Vagina (tissue), 2 donors: ENCODE measurements around the gene FASTK. TPM values are rescaled to one million over a fixed set of nuclear protein-coding genes. Genes with fewer than 3 reads are reported as not detected.

Source experiments
- DNase-seq, 2 donors: peaks; one replicate each; pipeline ENCODE4 v3.0.0-alpha.2; 2017; ENCODE audit errors: extremely low spot score in 2 of 2
- H3K27ac ChIP-seq: fragments of 200-600 bp; sonication (generic); one replicate; pipeline ENCODE4 v1.5.1; 2019
- H3K27me3 ChIP-seq: fragments of 200-600 bp; sonication (generic); one replicate; pipeline ENCODE4 v1.5.1; 2019
- H3K36me3 ChIP-seq, 2 donors: fragments of 200-600 bp; sonication (generic); one replicate each; pipeline ENCODE4 v1.5.1; 2017 to 2019
- H3K4me1 ChIP-seq: fragments of 200-600 bp; sonication (generic); one replicate; pipeline ENCODE4 v1.5.1; 2019
- H3K4me3 ChIP-seq, 2 donors: fragments of 200-600 bp; sonication (generic); 1 replicate in 1 of 2; 2 replicates in 1 of 2; pipeline ENCODE4 v1.5.1; 2016 to 2019
- H3K9me3 ChIP-seq: fragments of 200-600 bp; sonication (generic); one replicate; pipeline ENCODE4 v1.5.1; 2019
- POLR2A ChIP-seq, 2 donors: fragments of 450-650 bp; IDR thresholded peaks; one replicate each; pipeline ENCODE4 v1.6.1; 2017; ENCODE audit warnings: antibody characterized with exemption in 2 of 2, mild to moderate bottlenecking in 2 of 2, moderate library complexity in 2 of 2
- POLR2AphosphoS5 ChIP-seq, 2 donors: sonication (generic); formaldehyde crosslinking; IDR thresholded peaks; one replicate each; pipeline ENCODE4 v1.9.0; 2017; ENCODE audit warnings: antibody characterized with exemption in 2 of 2, mild to moderate bottlenecking in 2 of 2, low read depth in 1 of 2; ENCODE audit not compliant: insufficient read depth in 1 of 2
- intact Hi-C: fragments of 100-400 bp; cut with DNase I; formaldehyde crosslinking; loops from one replicate; pipeline ENCODE4 v1.15.1; 2023
- total RNA-seq: library from RNA; depleted of rRNA; stranded (reverse); fragments of >200 nt; gene quantifications from one replicate; pipeline ENCODE4 v1.2.3, GENCODE V29; 2016
- TF ChIP-seq, protein P1 (sequence below), 3 experiments: fragments of 450-650 bp in 2 of 3; fragments of 200-600 bp in 1 of 3; sonication (generic) in 1 of 3; IDR thresholded peaks; one replicate each; pipeline ENCODE4 v1.5.1; 2017 to 2019; ENCODE audit warnings: antibody characterized with exemption in 3 of 3, mild to moderate bottlenecking in 2 of 3, moderate library complexity in 2 of 3

Gene FASTK
- total RNA-seq, 1 donor from 2014 or later = 60.2 TPM

DNA sequence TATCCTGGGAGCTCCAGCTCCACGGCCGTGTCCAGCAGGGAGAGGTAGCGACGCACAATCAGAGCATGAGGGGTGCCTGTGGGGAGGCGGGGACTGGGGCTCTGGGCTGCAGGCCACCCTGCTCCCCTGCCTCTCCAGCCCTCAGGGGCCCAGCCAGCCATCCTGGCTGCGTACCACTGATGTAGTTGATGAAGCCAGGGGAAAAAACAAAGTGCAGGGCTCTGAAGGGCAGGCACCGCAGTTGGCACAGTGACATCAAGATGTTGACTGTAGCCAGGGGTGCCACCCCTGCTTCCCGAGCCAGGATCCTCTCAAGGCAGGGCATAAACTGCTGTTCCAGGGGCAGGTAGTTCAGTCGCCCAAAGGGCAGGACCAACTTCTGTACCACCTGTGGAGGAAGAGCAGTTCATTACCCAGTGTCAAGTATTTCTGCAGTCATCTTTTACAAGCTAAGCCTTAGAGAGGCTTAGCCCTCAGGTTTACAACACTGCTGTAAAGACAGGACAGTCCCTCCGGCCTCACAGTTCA lies 2.8 kb downstream of the FASTK start:
- no peak overlapping the region for H3K4me3 ChIP-seq
- DNase-seq = no peak
- H3K27ac ChIP-seq = peak overlapping the region; percentile 14
- no peak for TF ChIP-seq POLR2AphosphoS5 (IDR thresholded peaks at IDR 0.05; ENCODE audit: insufficient read depth in 1 of 2, low read depth in 1 of 2)
- no peak for TF ChIP-seq POLR2A (IDR thresholded peaks at IDR 0.05)
- TF ChIP-seq, protein P1, sequence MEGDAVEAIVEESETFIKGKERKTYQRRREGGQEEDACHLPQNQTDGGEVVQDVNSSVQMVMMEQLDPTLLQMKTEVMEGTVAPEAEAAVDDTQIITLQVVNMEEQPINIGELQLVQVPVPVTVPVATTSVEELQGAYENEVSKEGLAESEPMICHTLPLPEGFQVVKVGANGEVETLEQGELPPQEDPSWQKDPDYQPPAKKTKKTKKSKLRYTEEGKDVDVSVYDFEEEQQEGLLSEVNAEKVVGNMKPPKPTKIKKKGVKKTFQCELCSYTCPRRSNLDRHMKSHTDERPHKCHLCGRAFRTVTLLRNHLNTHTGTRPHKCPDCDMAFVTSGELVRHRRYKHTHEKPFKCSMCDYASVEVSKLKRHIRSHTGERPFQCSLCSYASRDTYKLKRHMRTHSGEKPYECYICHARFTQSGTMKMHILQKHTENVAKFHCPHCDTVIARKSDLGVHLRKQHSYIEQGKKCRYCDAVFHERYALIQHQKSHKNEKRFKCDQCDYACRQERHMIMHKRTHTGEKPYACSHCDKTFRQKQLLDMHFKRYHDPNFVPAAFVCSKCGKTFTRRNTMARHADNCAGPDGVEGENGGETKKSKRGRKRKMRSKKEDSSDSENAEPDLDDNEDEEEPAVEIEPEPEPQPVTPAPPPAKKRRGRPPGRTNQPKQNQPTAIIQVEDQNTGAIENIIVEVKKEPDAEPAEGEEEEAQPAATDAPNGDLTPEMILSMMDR (IDR thresholded peaks at IDR 0.05) = no peak
- H3K36me3 ChIP-seq = peaks cover 0 to 37% of the 10 kb centered on the region in 2 donors
- intact Hi-C loops = no loop called here
- H3K4me1 ChIP-seq = peaks cover 47% of the 10 kb centered on the region
- no peaks in the 10 kb centered on the region for H3K9me3 ChIP-seq
- H3K27me3 ChIP-seq = no peaks in the 10 kb centered on the region

DNA sequence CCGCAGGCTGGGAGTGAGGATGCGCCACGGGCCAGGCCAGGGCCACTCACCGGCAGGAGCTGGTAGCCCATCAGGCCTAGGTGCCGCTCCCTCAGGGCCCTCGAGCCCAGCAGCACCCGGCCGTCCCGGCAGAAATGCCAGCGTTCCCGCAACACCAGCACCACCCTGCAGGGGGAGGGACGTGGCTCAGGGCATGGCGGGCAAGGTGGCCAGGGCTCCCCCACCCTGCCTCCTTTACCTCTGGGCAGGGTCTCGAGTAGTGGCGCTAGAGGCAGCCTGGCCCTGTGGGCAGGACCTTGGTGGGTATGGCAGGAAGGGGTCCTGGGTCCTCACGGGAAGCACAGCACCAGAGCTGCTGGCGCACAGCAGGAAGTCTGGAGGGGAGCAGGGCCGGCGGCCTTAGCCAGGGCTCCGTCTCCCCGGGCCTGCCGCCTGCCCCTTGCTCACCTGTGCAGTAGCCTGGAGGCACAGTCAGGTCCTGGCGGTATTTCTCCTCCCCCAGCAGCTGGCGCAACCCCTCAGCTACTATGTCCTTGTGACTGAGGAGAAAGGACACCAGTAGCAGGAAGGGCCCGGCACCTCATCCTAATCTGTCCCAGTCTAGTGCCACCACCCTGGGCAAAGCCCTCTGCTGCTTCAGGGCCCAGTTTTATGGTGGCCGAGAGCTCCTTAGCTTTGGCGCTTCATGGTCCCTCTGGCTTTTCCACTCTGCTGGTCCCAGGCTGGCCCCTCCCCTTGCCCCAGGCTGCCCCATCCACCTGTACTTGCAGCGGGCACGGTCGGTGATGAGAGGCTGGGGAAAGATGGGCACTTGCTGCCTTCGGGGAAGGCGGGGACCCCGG lies 3.5 kb downstream of the FASTK start:
- Histone ChIP-seq H3K9me3 (no peaks in the 10 kb centered on the region), H3K27ac (no peak overlapping the region), H3K27me3 (no peaks in the 10 kb centered on the region), H3K4me1 (peaks cover 40% of the 10 kb centered on the region), H3K4me3 (no peak overlapping the region), H3K36me3 (peaks cover 0 to 43% of the 10 kb centered on the region in 2 donors)
- no peak for DNase-seq
- intact Hi-C loops = no loop called here
- TF ChIP-seq POLR2AphosphoS5 (IDR thresholded peaks at IDR 0.05; ENCODE audit: insufficient read depth in 1 of 2, low read depth in 1 of 2) = no peak
- TF ChIP-seq, protein P1 (IDR thresholded peaks at IDR 0.05) = no peak
- TF ChIP-seq POLR2A (IDR thresholded peaks at IDR 0.05) = no peak

GRCh38 chr7:151075978-151076426 lies 4.6 kb downstream of the FASTK start:
- Histone ChIP-seq H3K4me1 (peaks cover 30% of the 10 kb centered on the region), H3K36me3 (peaks cover 0 to 53% of the 10 kb centered on the region in 2 donors), H3K4me3 (no peak overlapping the region), H3K27me3 (no peaks in the 10 kb centered on the region), H3K9me3 (no peaks in the 10 kb centered on the region), H3K27ac (no peak overlapping the region)
- intact Hi-C loops = no loop called here
- no peak for DNase-seq
- TF ChIP-seq POLR2AphosphoS5 (IDR thresholded peaks at IDR 0.05; ENCODE audit: insufficient read depth in 1 of 2, low read depth in 1 of 2) = no peak
- TF ChIP-seq, protein P1 (IDR thresholded peaks at IDR 0.05) = no peak
- no peak for TF ChIP-seq POLR2A (IDR thresholded peaks at IDR 0.05)

DNA sequence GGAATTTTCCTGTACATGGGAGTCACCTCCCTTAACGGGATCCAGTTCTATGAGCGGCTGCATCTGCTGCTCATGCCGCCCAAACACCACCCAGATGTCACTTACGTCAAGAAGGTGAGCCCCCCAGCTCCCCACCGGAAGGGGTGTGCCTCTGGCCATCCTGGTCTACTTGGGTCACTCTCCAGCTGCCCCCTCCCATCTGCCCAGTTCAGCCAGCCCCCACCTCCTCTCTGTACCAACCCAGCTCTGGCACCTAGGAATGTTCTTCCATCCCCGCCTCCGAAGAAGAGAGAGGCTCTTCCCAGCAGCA lies 5.0 kb downstream of the FASTK start:
- peaks cover 0 to 57% of the 10 kb centered on the region in 2 donors for H3K36me3 ChIP-seq
- intact Hi-C loops = no loop called here

More for the DNA sequence above, 5.0 kb downstream of the FASTK start:
- DNase-seq = no peak
- H3K27me3 ChIP-seq = no peaks in the 10 kb centered on the region
- H3K4me1 ChIP-seq = peaks cover 28% of the 10 kb centered on the region
- TF ChIP-seq, protein P1 (IDR thresholded peaks at IDR 0.05) = no peak
- TF ChIP-seq POLR2A (IDR thresholded peaks at IDR 0.05) = no peak
- H3K27ac ChIP-seq = no peak overlapping the region
- no peak overlapping the region for H3K4me3 ChIP-seq
- H3K9me3 ChIP-seq = no peaks in the 10 kb centered on the region
